Choroid plexus epithelial cell (primary cell): ENCODE measurements around the gene EEF2KMT.

ENCODE experiments used
- DNase-seq: peaks from one replicate; pipeline ENCODE4 v3.0.0-alpha.2; 2010; ENCODE audit warnings: low read depth
- H3K4me3 ChIP-seq: 2 replicates; pipeline ENCODE4 v1.5.1; 2011; ENCODE audit warnings: low read depth, mild to moderate bottlenecking, control low read depth, low read length, moderate library complexity
- TF ChIP-seq, protein P1 (sequence below): conservative IDR thresholded peaks from 2 replicates; pipeline ENCODE4 v1.5.1; 2011; ENCODE audit warnings: low read depth, mild to moderate bottlenecking, control low read depth, inconsistent platforms, low read length, moderate library complexity

Gene EEF2KMT

DNA sequence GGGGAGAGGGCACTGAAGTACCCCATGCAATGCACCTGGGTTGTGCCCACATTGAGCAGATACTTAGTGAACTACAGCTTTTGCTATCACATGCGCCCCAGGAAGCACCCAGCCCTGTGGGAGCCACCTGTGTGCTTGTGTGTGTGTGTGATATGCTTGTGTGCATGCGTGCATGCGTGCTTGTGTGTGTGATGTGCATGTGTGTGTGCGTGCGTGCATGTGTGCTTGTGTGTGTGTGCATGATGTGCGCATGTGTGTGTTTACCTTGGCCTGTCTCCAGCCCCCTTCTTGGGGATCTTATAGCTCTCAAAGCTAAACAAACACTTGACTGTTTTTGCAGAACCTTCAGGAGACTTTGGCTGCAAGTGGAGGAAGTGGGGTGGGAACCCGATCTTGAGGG, 32.7 kb downstream of the EEF2KMT start:
- TF ChIP-seq, protein P1, sequence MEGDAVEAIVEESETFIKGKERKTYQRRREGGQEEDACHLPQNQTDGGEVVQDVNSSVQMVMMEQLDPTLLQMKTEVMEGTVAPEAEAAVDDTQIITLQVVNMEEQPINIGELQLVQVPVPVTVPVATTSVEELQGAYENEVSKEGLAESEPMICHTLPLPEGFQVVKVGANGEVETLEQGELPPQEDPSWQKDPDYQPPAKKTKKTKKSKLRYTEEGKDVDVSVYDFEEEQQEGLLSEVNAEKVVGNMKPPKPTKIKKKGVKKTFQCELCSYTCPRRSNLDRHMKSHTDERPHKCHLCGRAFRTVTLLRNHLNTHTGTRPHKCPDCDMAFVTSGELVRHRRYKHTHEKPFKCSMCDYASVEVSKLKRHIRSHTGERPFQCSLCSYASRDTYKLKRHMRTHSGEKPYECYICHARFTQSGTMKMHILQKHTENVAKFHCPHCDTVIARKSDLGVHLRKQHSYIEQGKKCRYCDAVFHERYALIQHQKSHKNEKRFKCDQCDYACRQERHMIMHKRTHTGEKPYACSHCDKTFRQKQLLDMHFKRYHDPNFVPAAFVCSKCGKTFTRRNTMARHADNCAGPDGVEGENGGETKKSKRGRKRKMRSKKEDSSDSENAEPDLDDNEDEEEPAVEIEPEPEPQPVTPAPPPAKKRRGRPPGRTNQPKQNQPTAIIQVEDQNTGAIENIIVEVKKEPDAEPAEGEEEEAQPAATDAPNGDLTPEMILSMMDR, result no peak
- DNase-seq, result peak; percentile 43
- H3K4me3 ChIP-seq, result no peak overlapping the region

GRCh38 chr16:5062790-5063765, 34.5 kb downstream of the EEF2KMT start:
- TF ChIP-seq, protein P1, result no peak
- no peak overlapping the region for H3K4me3 ChIP-seq
- no peak for DNase-seq

DNA sequence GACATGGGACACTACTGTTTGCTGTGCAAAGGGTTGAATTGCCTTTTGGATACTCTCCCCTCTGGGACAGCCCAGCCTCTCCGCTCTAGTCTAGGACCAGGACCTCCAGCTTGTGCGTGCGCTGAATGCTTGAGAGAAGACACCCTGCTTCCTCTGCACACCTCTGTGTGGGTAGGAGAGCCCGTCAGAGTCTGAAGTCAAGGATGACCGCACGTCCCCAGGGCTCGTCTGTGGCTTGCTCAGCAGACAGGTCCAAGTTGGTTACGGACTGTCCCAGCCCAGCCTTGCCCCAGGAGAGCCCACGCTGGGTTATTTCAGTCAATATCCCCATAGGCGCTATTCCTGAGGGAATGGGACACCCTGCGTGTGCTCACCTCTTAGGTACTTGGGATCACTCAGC, 35.5 kb downstream of the EEF2KMT start:
- TF ChIP-seq, protein P1, result no peak
- no peak overlapping the region for H3K4me3 ChIP-seq
- no peak for DNase-seq

- no peak for DNase-seq
- no peak overlapping the region for H3K4me3 ChIP-seq
- TF ChIP-seq, protein P1, result no peak
Observed at GRCh38 chr16:5060073-5060641, 37.4 kb downstream of the EEF2KMT start.

GRCh38 chr16:5059386-5060072, 38.1 kb downstream of the EEF2KMT start:
- H3K4me3 ChIP-seq, result no peak overlapping the region
- TF ChIP-seq, protein P1, result no peak
- no peak for DNase-seq

- DNase-seq, result peak; percentile 47
- H3K4me3 ChIP-seq, result no peak overlapping the region
- TF ChIP-seq, protein P1, result peak; percentile 55
Observed at GRCh38 chr16:5058476-5058875, 39.1 kb downstream of the EEF2KMT start.
